CD8-positive, alpha-beta memory T cell (primary cell): ENCODE measurements around the gene PCBP4. TPM values are rescaled to one million over a fixed set of nuclear protein-coding genes. Genes with fewer than 3 reads are reported as not detected.

Experiments used
- CTCF ChIA-PET: fragments of 350-600 bp; sonication (Branson Sonifier 250); formaldehyde crosslinking; loops from one replicate; lab custom pipeline; 2021; ENCODE audit warnings: antibody characterized with exemption; lab: Charles Lee
- POLR2A ChIA-PET: fragments of 350-600 bp; sonication (Branson Sonifier 250); formaldehyde crosslinking; loops from one replicate; lab custom pipeline; 2021; ENCODE audit warnings: antibody characterized with exemption; lab: Charles Lee
- DNase-seq, 5 donors: peaks; one replicate each; pipeline versions ENCODE4 v3.0.0 to v3.0.0-alpha.2; 2020 to 2022; ENCODE audit warnings: mixed read lengths in 1 of 5
- H3K27ac ChIP-seq: one replicate; pipeline ENCODE4 v1.7.0; 2013; ENCODE audit warnings: low read depth, mild to moderate bottlenecking, low read length, moderate library complexity
- H3K27me3 ChIP-seq: 2 replicates; pipeline ENCODE4 v1.7.0; 2013; ENCODE audit warnings: low read length, mild to moderate bottlenecking; ENCODE audit not compliant: insufficient read depth, poor library complexity, severe bottlenecking
- H3K36me3 ChIP-seq: 2 replicates; pipeline ENCODE4 v1.7.0; 2013; ENCODE audit warnings: mild to moderate bottlenecking, low read length, moderate library complexity; ENCODE audit not compliant: insufficient read depth
- H3K4me1 ChIP-seq: 2 replicates; pipeline ENCODE4 v1.7.0; 2013; ENCODE audit warnings: mild to moderate bottlenecking, low read length, moderate library complexity; ENCODE audit not compliant: insufficient read depth
- H3K4me3 ChIP-seq: 2 replicates; pipeline ENCODE4 v1.7.0; 2013; ENCODE audit warnings: mild to moderate bottlenecking, low read length
- H3K9me3 ChIP-seq: 2 replicates; pipeline ENCODE4 v1.7.0; 2013; ENCODE audit warnings: mild to moderate bottlenecking, low read length
- H3K27ac Mint-ChIP-seq, 8 donors: one replicate each; pipeline ENCODE4 v1.8.0; 2020 to 2021; ENCODE audit warnings: mixed read lengths in 8 of 8, mild to moderate bottlenecking in 6 of 8, inconsistent platforms in 3 of 8, moderate library complexity in 3 of 8
- H3K27me3 Mint-ChIP-seq, 2 donors: one replicate each; pipeline ENCODE4 v1.8.0; 2020 to 2021; ENCODE audit warnings: mixed read lengths in 2 of 2, mild to moderate bottlenecking in 1 of 2, moderate library complexity in 1 of 2
- H3K36me3 Mint-ChIP-seq, 3 donors: one replicate each; pipeline ENCODE4 v1.8.0; 2020 to 2021; ENCODE audit warnings: mixed read lengths in 3 of 3, inconsistent platforms in 1 of 3, mild to moderate bottlenecking in 1 of 3
- H3K4me1 Mint-ChIP-seq, 3 donors: one replicate each; pipeline ENCODE4 v1.8.0; 2020 to 2021; ENCODE audit warnings: mixed read lengths in 3 of 3, inconsistent platforms in 1 of 3, mild to moderate bottlenecking in 1 of 3
- H3K4me3 Mint-ChIP-seq, 7 donors: one replicate each; pipeline ENCODE4 v1.8.0; 2020 to 2021; ENCODE audit warnings: mixed read lengths in 7 of 7, mild to moderate bottlenecking in 6 of 7, moderate library complexity in 4 of 7, inconsistent platforms in 2 of 7
- H3K9me3 Mint-ChIP-seq, 5 donors: one replicate each; pipeline ENCODE4 v1.8.0; 2020 to 2022; ENCODE audit warnings: mixed read lengths in 5 of 5, mild to moderate bottlenecking in 3 of 5, moderate library complexity in 2 of 5, inconsistent platforms in 1 of 5
- polyA plus RNA-seq: library from polyadenylated mRNA; unstranded; fragments of 300-500 nt; fragmentation: Illumina TruSeq; gene quantifications from one replicate; pipeline ENCODE4 v1.2.3, GENCODE V29; 2021
- total RNA-seq, 2 experiments: library from RNA; stranded (reverse); gene quantifications; one replicate each; pipeline ENCODE4 v1.2.3, GENCODE V29; 2021

The PCBP4 gene
- total and polyA plus RNA-seq, 3 experiments from 2014 or later, result 9.7 to 12.5 (median 12.5) TPM

DNA sequence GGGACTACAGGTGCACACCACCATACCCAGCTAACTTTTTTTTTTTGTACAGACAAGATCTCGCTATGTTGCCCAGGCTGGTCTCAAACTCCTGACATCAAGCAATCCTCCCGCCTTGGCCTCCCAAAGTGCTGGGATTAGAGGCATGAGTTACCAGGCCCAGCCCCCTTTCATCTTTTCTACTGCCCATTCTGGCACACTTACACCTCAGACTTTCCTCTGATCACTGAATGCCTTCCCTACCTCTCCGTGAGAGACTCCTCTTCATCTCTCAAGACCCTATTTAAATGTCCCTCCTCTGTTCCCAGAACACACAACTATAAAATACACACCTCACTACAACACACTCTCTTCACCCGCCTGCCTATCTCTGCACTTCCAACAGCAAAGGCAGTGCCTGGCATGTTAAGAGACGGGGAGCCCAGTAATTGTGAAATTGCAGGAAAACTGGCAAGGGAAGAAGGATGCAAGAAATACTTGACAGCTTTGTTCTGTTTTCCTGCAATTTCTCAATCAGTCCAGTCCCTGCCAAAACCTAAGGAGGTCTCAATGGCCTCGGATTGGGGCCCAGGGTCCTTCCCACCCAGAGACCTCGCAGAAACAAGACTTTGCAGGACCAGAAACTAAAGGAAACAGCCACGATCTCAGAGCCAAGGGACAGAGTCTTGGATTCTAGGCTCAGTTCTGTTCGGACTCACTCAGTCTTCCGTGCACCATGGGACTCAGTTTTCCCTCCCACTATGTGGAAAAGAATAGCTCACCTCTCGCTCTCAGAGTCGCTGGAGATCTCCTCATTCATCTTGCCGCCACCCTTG lies 26.4 kb downstream of the PCBP4 start:
- Mint-ChIP-seq H3K27ac (peak overlapping the region; percentile 51 to 95 (median 76)), H3K4me1 (peaks cover 23 to 50% (median 34%) of the 10 kb centered on the region in 3 donors), H3K36me3 (peaks cover 0 to 41% (median 5%) of the 10 kb centered on the region in 3 donors), H3K4me3 (peak overlapping the region; percentile 81 to 95 (median 89)), H3K27me3 (no peaks in the 10 kb centered on the region), H3K9me3 (no peaks in the 10 kb centered on the region)
- ChIA-PET POLR2A (interaction anchor here (0.6 to 1.2 kb wide), 4 partner anchors 27 to 42 kb away, joined by 3 to 5 read pairs (median 3); partner anchors contain the start of genes ABHD14A, ABHD14B and ACY1), CTCF (interaction anchor here (0.6 to 6.2 kb wide), 19 partner anchors 8 to 391 kb away, joined by 3 to 65 read pairs (median 4); partner anchors contain the start of genes ABHD14A, ABHD14B, ACY1 and GPR62)
- H3K4me3 ChIP-seq, result peak overlapping the region; percentile 89
- peaks cover 25% of the 10 kb centered on the region for H3K36me3 ChIP-seq
- no peaks in the 10 kb centered on the region for H3K9me3 ChIP-seq
- DNase-seq, result no peak
- H3K27ac ChIP-seq, result peak overlapping the region; percentile 70
- H3K27me3 ChIP-seq, result no peaks in the 10 kb centered on the region
- peaks cover 30% of the 10 kb centered on the region for H3K4me1 ChIP-seq

DNA sequence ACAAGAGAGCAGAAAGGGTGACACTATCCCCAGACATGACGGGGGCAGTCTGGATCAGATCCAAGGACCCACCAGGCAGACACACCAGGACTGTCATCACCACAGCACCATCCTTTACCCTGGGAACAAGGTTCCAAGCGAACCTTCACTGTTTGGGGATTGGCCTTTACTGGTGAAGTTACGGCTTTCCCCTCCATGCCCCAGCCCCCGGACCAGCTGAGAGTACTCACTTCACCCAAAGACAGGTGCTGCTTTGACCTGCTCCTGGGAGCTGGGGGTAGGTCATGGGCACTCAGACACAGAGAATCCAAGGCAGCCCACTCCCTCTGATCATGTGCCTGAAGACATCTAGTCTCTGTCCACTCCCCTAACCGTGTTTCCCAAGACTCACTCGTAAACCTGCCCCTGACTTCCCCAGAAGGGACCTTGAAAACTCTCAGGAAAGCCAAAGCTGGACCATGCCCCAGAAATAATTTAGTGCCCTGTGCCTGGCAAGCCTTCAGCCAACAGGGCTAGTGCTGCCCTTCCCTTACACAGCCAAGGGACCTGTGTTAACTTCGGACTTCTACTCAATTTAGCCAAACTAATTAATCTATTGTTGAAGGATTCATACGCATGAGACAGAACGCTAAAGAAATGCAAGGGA lies 28.4 kb downstream of the PCBP4 start:
- Mint-ChIP-seq H3K4me1 (peaks cover 23 to 48% (median 34%) of the 10 kb centered on the region in 3 donors), H3K36me3 (peaks cover 3 to 61% (median 5%) of the 10 kb centered on the region in 3 donors), H3K4me3 (peak overlapping the region in 6 of 7 donors; percentile 2 to 79 (median 8)), H3K27ac (peak overlapping the region in 4 of 8 donors; percentile 3 to 36 (median 8)), H3K9me3 (no peaks in the 10 kb centered on the region), H3K27me3 (no peaks in the 10 kb centered on the region)
- Histone ChIP-seq H3K4me3 (no peak overlapping the region), H3K4me1 (peaks cover 30% of the 10 kb centered on the region), H3K27ac (no peak overlapping the region), H3K9me3 (no peaks in the 10 kb centered on the region), H3K36me3 (peaks cover 32% of the 10 kb centered on the region), H3K27me3 (no peaks in the 10 kb centered on the region)
- ChIA-PET POLR2A (no interaction called here), CTCF (no interaction called here)
- no peak for DNase-seq

- no peak for DNase-seq
- Mint-ChIP-seq H3K27me3 (no peaks in the 10 kb centered on the region), H3K36me3 (peaks cover 3 to 72% (median 5%) of the 10 kb centered on the region in 3 donors), H3K4me3 (peak overlapping the region in 1 of 7 donors; percentile 79), H3K9me3 (no peaks in the 10 kb centered on the region), H3K27ac (no peak overlapping the region), H3K4me1 (peaks cover 21 to 42% (median 31%) of the 10 kb centered on the region in 3 donors)
- no peaks in the 10 kb centered on the region for H3K27me3 ChIP-seq
- CTCF ChIA-PET, result no interaction called here
- peaks cover 23% of the 10 kb centered on the region for H3K4me1 ChIP-seq
- H3K4me3 ChIP-seq, result no peak overlapping the region
- H3K36me3 ChIP-seq, result peaks cover 32% of the 10 kb centered on the region
- H3K9me3 ChIP-seq, result no peaks in the 10 kb centered on the region
- POLR2A ChIA-PET, result no interaction called here
- no peak overlapping the region for H3K27ac ChIP-seq
These were observed 29.4 kb downstream of the PCBP4 start for GRCh38 chr3:51937611-51938450.

DNA sequence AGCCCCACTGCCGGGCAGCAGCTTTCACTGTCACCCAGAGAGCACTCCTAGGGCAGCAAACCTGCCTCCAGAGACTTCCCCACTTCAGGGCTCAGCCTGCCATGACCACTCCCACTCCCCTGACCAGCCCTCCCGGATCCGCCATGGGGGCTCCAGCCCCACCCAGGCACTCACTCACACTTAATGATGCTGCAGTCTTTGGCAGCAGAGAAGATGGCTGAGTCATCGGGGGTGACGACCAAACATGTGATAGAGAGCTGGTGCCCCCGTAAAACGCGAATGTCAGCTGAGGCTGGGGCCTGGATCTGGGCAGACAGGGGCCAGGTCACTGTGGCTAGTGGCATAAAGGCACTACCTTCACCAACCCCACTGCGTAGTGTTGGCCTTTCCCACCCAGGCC lies 30.2 kb downstream of the PCBP4 start:
- Histone ChIP-seq H3K27ac (no peak overlapping the region), H3K4me1 (peaks cover 18% of the 10 kb centered on the region), H3K27me3 (no peaks in the 10 kb centered on the region), H3K9me3 (no peaks in the 10 kb centered on the region), H3K36me3 (peaks cover 32% of the 10 kb centered on the region), H3K4me3 (no peak overlapping the region)
- no peaks in the 10 kb centered on the region for H3K9me3 Mint-ChIP-seq
- no peak overlapping the region for H3K27ac Mint-ChIP-seq
- H3K4me1 Mint-ChIP-seq, result peaks cover 18 to 34% (median 28%) of the 10 kb centered on the region in 3 donors
- H3K36me3 Mint-ChIP-seq, result peaks cover 3 to 75% (median 5%) of the 10 kb centered on the region in 3 donors
- ChIA-PET POLR2A (no interaction called here), CTCF (interaction anchor here (1.3 kb wide), 1 partner anchor 37 kb away, joined by 4 read pairs; the partner anchor contains the start of gene ABHD14B)
- no peaks in the 10 kb centered on the region for H3K27me3 Mint-ChIP-seq
- DNase-seq, result no peak
- no peak overlapping the region for H3K4me3 Mint-ChIP-seq

- ChIA-PET CTCF (interaction anchor here (1.3 kb wide), 1 partner anchor 37 kb away, joined by 4 read pairs; the partner anchor contains the start of gene ABHD14B), POLR2A (no interaction called here)
- no peaks in the 10 kb centered on the region for H3K9me3 ChIP-seq
- no peaks in the 10 kb centered on the region for H3K27me3 ChIP-seq
- H3K4me1 ChIP-seq, result peaks cover 15% of the 10 kb centered on the region
- no peaks in the 10 kb centered on the region for H3K9me3 Mint-ChIP-seq
- H3K27ac ChIP-seq, result no peak overlapping the region
- H3K4me1 Mint-ChIP-seq, result peaks cover 16 to 26% (median 25%) of the 10 kb centered on the region in 3 donors
- no peaks in the 10 kb centered on the region for H3K27me3 Mint-ChIP-seq
- H3K27ac Mint-ChIP-seq, result no peak overlapping the region
- no peak for DNase-seq
- H3K36me3 ChIP-seq, result peaks cover 32% of the 10 kb centered on the region
- H3K4me3 ChIP-seq, result no peak overlapping the region
- H3K36me3 Mint-ChIP-seq, result peaks cover 3 to 76% (median 5%) of the 10 kb centered on the region in 3 donors
- no peak overlapping the region for H3K4me3 Mint-ChIP-seq
These were observed 31.1 kb downstream of the PCBP4 start for GRCh38 chr3:51935886-51936755.

DNA sequence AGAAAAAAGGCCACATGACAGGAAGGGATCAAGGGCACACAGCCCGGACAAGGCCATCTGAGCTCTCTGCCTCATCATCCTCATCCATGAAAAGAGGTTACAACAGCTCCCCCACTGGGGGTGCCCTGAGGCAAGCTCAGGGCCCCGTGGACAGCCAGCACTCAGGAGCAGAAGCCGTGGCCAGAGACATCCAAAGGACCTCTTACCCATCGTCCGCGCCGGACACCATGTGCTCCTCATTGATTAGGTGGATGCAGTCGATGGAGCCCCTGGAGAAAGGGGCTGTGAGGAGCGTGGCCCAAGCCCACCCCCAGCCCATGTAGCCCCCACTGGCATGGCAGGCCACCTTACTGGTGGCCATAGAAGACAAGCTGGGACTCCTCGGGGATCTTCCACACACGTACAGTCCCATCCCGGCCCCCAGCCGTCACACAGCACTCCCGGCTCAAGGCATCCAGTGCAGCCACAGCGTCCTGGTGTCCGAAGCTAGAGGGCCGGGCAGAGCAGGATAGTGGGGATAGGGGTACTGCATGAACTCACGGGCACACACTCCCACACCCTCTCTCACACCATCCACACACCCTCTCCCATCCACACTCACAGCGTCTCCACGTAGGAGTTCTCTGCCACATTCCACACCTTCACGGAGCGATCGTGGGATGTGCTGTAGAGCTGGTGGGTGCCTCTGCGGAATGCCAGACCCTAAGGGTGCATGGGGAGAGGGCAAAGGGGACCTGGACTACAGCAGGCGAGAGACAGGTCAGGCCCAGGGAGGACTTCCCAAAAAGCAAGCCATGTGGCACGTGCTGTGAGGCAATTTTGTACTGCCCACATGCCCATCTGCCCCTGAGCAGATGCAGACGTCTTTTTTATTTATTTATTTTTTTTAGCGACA lies 32.0 kb downstream of the PCBP4 start:
- Histone ChIP-seq H3K9me3 (no peaks in the 10 kb centered on the region), H3K27ac (no peak overlapping the region), H3K27me3 (no peaks in the 10 kb centered on the region), H3K36me3 (peaks cover 32% of the 10 kb centered on the region), H3K4me1 (peaks cover 6% of the 10 kb centered on the region), H3K4me3 (no peak overlapping the region)
- POLR2A ChIA-PET, result no interaction called here
- Mint-ChIP-seq H3K27me3 (no peaks in the 10 kb centered on the region), H3K9me3 (no peaks in the 10 kb centered on the region), H3K4me3 (no peak overlapping the region), H3K36me3 (peaks cover 3 to 72% (median 5%) of the 10 kb centered on the region in 3 donors), H3K27ac (no peak overlapping the region), H3K4me1 (peaks cover 7 to 18% (median 17%) of the 10 kb centered on the region in 3 donors)
- DNase-seq, result no peak
- CTCF ChIA-PET, result interaction anchor here (0.7 kb wide), 1 partner anchor 7 kb away, joined by 3 read pairs; the partner anchor contains the start of gene PARP3
